Activated effector memory CD4-positive, alpha-beta T cell treated with Interleukin-2 at 50 U/mL for 16 hours (primary cell): ENCODE results near the gene CSNK1D.

Experiments used
- DNase-seq: peaks from one replicate; pipeline ENCODE4 v3.0.0-alpha.2; 2020

CSNK1D gene

GRCh38 chr17:82248815-82249674, 24.5 kb downstream of the CSNK1D start:
- DNase-seq, result no peak

DNA sequence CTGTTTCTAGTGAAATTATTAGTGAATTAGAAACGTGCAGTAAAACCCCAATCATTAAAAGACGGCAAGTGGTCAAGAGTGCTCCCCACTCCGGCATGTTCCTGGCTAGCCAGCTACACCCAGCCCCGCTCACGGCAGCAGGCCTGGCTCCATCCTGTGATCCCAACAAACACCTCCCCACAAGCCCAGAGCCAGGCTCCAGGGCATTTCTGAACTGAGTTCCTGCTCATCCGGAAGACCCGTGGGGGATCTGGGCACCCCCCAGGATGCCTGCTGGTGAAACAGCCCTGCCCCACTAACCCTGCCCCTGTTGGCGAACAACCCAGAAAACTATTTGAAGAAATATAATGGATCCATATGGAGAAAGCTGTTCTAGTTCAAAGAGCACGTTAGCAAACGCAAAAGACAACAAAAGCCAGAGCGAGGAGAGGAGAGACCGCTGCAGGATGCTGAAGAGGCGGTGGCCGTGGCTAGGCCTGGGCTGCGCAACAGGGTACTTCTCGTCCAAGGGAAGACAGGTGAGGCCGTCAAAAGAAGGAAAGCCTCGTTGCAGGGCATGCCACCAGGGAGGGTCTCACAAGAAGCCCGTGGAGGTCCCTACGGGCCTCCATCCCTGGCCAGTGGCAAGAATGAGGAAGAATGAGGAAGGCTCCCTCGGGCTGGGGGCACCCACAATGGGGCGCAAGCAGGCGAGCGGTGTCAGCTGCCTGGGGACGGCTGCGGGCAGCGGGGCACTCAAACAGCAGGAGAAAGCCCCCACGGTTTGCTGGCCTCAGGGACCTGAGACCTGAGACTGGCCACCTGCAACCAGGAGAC, 25.4 kb downstream of the CSNK1D start:
- no peak for DNase-seq

DNA sequence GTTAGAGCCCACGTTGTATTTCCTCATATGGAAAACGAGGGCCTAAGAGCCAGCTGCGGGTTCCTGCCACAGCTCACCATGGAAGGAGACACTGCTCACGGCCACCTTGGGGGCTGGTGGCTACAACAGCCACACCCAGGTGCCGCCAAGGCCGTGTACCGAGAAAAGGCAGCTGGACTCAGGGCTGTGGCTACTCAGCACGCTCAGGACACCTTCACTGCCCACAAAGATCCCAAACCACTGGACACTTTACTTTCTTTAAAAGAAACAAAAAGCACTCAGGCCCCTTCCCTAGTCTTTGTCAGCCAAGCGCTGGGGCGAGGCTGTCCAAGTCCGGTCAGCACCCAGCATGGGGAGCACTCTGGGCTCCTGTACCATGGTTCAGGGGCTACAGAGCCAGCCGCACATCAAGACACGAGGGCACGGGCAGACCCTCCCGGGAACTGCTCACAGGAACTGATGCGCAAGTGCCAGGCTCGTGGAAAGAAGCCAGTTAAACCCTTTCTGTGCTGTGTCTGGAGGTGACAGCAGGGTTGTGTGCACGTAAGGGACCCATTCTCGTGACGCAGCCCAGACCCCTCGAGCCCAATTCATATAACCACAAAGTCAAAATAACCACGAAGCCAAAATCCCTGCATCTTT, 26.2 kb downstream of the CSNK1D start:
- DNase-seq, result no peak

DNA sequence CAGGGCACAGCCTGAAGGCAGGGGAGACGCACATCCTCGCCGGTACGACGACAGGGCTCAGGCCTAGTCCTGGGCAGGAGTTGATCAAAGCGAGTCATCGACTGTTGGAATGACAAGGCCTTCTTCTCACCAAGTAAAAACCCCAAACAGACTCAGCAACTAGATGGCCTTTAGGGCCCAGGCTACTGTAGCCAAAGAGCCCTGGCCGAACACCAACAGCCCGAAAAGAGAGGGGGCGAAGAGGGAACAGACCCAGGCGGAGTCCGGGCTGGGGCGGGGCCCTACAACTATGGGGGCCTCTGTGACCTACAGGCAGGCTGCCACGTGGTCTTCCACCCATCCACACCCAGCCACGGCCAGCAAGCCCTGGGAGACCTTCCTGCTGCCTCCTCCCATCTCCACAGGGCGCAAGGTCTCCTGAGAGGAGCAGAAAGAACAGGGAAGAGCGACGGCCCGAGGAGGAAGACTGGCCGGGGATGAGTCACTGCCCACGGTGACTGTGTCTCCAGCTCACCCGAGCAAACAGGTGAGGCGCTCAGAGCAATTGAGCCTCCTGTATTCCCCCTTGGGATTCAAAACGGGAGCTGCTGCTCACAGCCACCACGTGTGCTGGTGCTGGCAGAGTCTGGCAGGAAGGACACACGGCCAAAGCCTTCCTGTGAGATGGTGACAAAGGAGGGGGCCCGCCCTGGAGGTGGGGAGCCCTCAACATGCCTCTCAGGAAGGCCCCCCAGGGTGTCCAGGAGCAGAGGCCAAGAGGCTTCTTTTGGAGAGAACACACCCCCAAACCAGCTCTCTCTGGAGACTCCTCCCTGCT, 26.9 kb downstream of the CSNK1D start:
- DNase-seq, result no peak

GRCh38 chr17:82246040-82246364, 27.5 kb downstream of the CSNK1D start:
- no peak for DNase-seq

DNA sequence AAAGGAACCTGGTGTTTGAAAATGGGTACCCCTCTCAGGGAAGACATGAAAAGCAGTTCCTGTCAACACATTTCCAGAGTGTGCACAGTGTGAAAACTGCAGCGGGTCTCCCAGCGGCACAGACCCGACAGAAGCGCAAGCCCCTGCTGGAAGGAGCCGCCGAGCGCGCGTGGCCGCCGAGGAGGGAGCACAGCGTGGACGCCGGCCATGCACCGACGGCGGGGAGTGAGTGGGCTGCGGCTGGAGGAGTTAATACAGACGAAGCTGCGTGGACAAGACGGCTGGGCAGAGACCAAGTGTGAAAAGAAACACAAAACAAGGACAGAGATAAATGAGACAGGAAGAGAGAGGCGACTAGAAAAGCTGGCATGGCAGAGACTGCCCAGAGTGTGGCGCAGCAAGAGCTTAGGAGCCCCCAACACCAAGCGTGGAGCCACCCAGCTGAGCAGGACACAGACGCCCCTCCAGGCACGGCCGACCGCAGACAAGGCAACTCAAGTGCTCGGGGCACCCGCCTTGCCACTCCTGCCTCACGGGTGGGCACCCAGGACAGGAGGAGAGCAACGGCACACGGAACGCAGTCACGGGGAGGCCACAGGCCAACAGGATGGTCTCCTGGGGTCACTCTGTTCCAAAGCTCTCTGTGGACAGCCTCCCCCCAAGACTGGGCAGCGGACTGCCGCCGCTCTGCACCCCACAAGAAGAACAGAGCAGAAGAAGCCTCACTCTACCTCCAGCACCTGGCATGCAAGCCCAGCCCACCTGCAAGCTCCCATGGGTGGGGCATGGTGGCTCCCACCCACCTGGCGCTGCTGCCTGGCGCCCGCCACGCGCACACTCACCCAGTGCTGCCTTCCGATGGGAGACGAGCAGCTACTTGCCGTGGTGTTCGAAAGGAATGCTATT, 28.1 kb downstream of the CSNK1D start:
- DNase-seq, result no peak

GRCh38 chr17:82244413-82245133, 28.9 kb downstream of the CSNK1D start:
- no peak for DNase-seq

DNA sequence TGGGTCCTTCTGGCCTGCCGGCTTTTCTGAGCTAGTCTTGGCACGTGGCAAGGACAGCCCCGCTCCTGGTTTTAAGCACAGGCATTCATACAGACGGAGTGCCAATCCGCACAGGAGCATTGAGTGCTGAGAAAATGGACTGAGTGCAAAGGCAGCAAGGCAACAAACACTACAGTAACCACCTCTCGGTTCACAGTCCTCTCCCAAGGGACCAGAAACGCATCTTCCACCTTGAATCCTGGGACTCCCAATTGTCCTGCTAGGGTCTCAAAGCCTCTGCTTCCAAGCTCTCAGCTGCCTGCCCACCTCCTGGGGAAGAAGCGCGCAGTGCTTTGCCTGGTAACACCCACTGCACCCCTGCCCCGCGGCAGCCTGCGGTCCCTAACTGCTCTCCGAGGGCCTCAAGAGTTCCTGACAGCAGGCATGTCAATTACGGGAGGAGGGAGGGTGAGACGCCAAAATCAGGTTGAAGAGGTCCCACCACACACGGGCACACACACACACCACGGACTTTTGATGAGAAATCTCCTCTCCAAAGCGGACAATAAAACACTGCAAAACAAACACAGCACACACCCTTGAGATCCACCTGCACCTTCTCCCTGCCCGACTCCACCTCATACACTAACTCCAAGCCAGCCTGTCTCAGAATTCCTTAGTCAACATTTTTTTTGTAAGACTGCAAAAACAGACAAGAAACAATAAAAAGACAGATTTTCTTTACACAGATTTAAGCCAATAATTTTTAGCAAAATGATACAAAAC, 29.7 kb downstream of the CSNK1D start:
- DNase-seq, result no peak

DNA sequence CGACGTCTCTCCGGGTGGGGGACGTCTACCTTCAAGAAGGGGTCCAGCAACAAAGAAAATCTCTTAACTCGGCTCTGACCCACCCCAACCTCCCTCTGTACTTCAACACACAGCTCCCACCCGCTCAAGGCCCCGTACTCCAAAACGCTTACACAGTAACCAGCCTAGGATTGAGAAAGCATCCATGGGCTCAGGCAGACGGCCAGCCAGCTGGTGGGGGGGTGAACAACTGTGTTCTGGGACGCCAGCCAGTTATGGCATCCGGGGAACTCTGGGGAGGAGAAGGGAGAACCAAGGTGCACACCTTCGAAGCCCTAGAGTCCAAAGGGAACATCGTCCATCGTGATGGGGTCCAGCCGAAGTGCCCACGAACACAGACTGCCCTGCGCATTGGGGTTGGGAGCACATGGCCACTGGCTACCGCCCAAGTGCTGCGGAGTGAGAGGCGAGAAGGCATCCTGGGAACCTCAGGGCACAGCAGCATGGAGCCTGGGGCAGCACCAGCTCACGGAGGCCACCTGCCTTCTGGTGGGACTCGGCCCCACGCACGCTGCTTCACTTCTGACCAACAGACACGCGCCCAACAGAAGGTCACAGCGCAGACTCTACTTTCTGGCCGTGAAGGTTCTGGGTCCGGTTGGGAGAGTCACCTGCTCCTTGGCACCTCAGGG, 30.4 kb downstream of the CSNK1D start:
- DNase-seq, result no peak

DNA sequence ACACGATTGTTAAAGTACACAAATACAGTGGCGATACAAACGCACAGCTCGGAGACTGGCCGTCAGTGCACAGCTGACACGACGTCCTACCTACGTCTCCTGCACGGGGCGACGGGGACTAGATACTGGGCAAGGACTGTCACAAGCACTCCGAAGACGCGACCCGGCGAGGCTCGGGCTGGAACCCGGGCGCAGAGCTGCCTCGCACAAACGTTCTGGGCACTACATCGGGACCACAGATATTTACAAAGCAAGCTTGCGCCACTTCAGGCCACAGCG, 30.9 kb downstream of the CSNK1D start:
- no peak for DNase-seq

GRCh38 chr17:82241926-82242697, 31.4 kb downstream of the CSNK1D start:
- no peak for DNase-seq

GRCh38 chr17:82241183-82241925, 32.1 kb downstream of the CSNK1D start:
- no peak for DNase-seq

DNA sequence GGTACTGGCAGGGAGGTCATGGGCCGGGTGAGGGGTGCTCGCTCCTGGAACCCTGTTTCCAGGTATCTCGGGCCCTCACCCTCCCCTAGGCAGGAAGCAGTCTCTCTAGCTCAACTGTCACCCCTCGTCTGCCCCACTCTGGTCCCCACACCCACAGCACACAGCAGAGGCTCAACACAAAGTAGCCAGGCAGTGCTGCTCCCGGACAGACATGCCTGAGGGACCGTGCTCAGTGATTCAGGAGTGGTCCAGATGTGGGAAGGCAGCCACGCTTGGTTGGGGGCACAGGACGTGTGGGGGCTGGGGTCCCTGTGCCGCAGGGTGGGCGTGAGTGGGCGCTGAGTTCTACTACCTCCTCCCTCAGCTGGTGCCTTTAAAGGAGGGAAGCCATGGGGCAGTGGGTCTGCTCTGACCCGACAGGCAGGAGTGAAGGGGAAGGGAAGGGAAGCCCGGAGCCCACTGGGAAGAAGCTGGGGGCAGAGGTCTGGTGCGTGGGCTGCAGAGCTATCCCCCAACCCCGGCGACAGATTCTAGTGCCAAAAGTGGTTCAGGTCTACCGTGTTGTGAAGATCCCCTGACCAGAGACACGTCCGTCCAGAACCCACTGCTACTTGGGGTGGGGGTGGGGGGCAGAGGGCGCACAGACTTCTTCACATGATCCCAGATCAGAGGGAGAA, 32.9 kb downstream of the CSNK1D start:
- DNase-seq, result no peak

DNA sequence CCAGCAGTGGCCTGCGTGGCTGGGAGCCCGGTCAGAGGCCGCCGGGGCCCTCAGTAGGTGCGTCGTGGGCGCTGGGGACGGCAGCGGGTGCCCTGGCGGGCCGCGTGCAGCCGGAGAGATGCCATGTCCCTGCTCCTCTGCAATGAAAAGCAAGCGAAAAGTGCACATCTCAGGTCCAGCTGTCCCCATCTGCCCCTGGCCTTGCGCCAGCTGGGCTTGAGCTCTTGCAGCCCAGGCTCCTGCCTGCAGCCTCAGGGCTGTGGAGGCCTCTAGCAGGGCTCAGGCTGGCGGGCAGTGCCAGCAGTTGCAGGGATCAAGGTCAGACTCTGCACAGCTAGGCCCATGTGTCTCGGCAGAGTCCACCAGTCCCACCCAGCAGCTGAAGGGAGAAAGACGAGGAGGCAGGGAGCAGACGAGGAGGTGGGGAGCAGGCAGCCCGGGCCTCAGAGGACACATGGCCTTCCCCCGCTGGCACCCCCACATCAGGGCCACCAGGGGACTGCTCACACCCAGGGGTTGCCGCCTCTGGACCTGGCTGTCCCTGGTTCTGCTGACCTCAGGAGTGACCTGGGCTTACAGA, 33.5 kb downstream of the CSNK1D start:
- no peak for DNase-seq

DNA sequence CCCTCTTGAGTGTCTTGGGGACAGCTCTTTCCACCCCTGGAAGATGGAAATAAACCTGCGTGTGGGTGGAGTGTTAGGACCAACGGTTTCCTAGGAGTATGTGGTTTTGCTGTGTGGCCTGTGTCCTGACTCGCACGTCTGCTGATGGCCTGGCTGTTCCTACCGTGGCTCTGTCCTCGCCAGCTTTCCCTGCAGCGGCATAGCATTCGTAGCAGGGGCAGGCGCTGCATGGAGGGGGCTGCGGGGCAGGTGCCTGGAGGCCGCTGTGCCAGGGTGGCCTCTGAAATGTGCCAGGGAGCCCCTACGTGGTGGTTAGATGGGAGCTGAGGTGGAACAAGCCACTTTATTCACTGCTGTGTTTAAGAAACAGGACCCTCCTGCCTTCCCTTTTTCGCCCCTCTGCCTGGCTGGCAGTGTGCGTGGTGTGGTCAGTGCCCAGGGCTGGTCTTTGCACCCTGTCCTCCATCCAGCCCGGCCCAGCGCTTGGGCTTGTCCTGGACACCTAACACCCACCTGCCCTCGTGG, 34.0 kb downstream of the CSNK1D start:
- no peak for DNase-seq

GRCh38 chr17:82238472-82239201, 34.9 kb downstream of the CSNK1D start:
- peak; percentile 68 for DNase-seq
